HFFc6 (cell line): ENCODE data around the gene DNAJC16. TPM values are rescaled to one million over a fixed set of nuclear protein-coding genes. Genes with fewer than 3 reads are reported as not detected.

Source experiments
- DNase-seq: peaks from one replicate; pipeline ENCODE4 v3.0.0-alpha.2; 2018
- H3K27ac Mint-ChIP-seq: 2 replicates; pipeline ENCODE4 v1.8.0; 2020; ENCODE audit warnings: mild to moderate bottlenecking, mixed read lengths
- H3K27me3 Mint-ChIP-seq: 2 replicates; pipeline ENCODE4 v1.8.0; 2021; ENCODE audit warnings: mild to moderate bottlenecking, moderate library complexity, mixed read lengths; ENCODE audit not compliant: insufficient read depth
- H3K36me3 Mint-ChIP-seq: 2 replicates; pipeline ENCODE4 v1.8.0; 2021; ENCODE audit warnings: low read depth, mixed read lengths
- H3K4me1 Mint-ChIP-seq: 2 replicates; pipeline ENCODE4 v1.8.0; 2020; ENCODE audit warnings: low read depth, mixed read lengths
- H3K4me3 Mint-ChIP-seq: 2 replicates; pipeline ENCODE4 v1.8.0; 2020; ENCODE audit warnings: mild to moderate bottlenecking, moderate library complexity, mixed read lengths
- H3K9me3 Mint-ChIP-seq: 2 replicates; pipeline ENCODE4 v1.8.0; 2020; ENCODE audit warnings: mild to moderate bottlenecking, mixed read lengths
- total RNA-seq, 6 experiments: library from RNA; stranded (reverse); fragmentation: NEBNext Ultra II Directional; extraction: Animal tissue kit (Norgen Biotek cat#: 25700); gene quantifications; 2 replicates in 1 of 6; 3 replicates in 5 of 6; pipeline ENCODE4 v1.2.3, GENCODE V29; 2021
- TF ChIP-seq, protein P1 (sequence below): fragments of 200-600 bp; sonication (generic); IDR thresholded peaks from 2 replicates; pipeline ENCODE4 v1.5.0; 2021; ENCODE audit warnings: antibody characterized with exemption, mild to moderate bottlenecking

DNAJC16 gene
- total RNA-seq, 6 experiments from 2014 or later: 21.5 to 26.5 (median 22.8) TPM

DNA sequence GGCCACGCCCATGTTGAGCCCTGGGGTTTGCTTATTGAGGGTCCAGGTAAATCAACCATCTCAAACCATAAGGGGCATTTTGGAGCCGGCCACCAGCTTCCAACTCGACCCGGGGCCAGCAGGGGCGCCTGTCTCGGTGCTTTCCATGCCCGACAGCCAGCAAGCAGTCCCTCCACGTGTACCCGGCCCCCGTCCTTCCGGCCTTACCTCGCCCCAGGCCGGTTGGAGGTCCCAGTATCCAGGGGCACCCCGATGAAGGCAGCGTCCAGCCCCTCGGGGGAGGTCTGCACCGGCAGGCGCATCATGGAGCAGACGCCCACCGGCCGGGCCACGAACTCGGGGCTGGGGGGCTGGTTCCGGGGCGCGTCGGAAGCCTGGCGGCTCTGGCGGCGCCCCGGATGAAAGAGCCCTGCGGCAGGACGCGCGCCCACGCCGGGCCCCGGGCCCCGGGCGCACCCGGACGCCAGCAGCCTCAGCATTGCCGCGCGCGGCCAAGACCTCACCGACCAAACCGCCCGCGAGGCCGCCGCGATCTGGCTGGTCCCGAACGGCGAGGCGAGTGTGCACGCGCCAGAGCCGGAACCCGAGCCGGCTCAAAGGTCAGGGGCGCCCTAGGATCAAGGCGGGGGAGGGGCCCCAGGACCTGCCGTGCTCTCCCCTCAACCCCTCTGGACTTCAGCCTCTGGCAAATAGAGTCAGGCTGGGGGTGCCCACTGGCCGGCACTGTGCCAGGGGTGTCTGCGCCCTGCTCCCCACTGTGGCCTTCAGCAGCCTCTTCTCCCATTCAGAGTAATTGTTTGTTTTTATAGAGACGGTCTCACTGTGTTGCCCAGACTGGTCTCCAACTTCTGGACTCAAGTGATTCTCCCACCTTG lies 58.1 kb downstream of the DNAJC16 start, which contains the start of gene AGMAT:
Gene AGMAT (minus strand): TSS at position 563 of the 875 bp plus-strand sequence. CDS start 84 bp downstream, at position 479.
- DNase-seq: no peak
- H3K27me3 Mint-ChIP-seq: peaks cover 9% of the 10 kb centered on the region
- TF ChIP-seq, protein P1, sequence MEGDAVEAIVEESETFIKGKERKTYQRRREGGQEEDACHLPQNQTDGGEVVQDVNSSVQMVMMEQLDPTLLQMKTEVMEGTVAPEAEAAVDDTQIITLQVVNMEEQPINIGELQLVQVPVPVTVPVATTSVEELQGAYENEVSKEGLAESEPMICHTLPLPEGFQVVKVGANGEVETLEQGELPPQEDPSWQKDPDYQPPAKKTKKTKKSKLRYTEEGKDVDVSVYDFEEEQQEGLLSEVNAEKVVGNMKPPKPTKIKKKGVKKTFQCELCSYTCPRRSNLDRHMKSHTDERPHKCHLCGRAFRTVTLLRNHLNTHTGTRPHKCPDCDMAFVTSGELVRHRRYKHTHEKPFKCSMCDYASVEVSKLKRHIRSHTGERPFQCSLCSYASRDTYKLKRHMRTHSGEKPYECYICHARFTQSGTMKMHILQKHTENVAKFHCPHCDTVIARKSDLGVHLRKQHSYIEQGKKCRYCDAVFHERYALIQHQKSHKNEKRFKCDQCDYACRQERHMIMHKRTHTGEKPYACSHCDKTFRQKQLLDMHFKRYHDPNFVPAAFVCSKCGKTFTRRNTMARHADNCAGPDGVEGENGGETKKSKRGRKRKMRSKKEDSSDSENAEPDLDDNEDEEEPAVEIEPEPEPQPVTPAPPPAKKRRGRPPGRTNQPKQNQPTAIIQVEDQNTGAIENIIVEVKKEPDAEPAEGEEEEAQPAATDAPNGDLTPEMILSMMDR: peak; percentile 43; the same call in 1 of the 2 replicates
- no peak within 1 kb of the TSS for H3K4me3 Mint-ChIP-seq
- H3K27ac Mint-ChIP-seq: no peak within 1 kb of the TSS
- H3K36me3 Mint-ChIP-seq: no peaks in the 10 kb centered on the region; the same call in 1 of the 2 replicates
- H3K9me3 Mint-ChIP-seq: peaks cover 7% of the 10 kb centered on the region; the same call in 1 of the 2 replicates
- H3K4me1 Mint-ChIP-seq: no peaks in the 10 kb centered on the region

DNA sequence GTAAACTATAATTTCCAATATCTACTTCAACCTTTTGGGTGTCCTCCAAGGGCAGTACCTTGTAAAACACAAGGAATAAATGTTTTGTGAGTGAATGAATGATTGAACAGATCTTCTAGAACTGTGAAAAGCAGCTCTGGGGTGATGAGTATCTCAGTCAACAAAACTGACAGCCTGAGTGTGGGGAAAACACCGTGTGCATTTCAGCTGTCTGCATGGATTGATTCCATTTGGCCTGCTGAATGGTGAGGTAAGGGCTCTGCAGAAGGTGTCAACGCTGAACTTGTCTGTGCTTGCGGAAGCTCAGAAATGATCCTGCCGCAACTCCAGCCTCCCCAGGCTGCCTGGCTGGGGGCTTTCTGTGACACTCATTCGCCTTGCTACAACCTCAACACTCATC lies 65.6 kb downstream of the DNAJC16 start:
- Mint-ChIP-seq H3K9me3 (peaks cover 7% of the 10 kb centered on the region; the same call in 1 of the 2 replicates), H3K27ac (no peak overlapping the region), H3K4me1 (peaks cover 8% of the 10 kb centered on the region), H3K27me3 (peaks cover 5% of the 10 kb centered on the region; the same call in 1 of the 2 replicates), H3K36me3 (no peaks in the 10 kb centered on the region; the same call in 1 of the 2 replicates), H3K4me3 (no peak overlapping the region)
- TF ChIP-seq, protein P1: no peak
- DNase-seq: no peak

DNA sequence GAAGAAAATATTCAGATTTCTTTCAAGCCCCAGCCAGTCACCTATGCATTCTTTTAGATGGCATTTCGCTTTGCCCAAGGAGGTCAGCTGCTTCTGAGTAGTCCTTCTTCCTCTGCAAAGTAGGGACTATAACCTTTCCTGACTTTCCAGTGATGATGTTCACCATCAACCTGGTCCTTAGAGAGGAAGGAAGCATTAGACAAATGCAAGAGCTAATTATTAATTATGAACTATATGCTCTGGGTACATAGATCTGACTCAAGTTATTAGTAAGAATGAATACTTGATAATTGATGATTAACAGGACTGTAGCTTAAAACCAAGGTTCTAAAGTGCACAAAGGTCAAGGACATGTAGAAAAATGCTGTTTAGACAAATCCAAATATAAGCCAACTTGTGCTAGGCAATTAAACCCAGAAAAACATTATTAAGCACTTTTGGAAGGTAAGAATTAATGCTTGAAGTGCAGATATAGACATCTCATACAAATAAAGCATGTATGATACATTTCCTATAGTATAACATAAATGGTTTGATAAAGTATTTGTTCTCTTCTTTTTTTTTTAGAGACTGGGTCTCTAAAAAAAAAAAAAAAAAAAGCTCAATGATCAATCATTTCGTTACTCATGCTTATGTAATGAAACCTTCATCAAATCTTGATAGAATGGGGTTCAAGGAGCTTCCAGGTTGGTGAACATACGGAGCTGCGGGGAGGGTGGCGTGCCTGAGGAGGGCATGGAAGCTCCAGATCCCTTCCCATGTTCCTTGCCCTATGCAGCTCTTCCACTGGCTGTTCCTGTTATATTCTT lies 69.4 kb downstream of the DNAJC16 start:
- Mint-ChIP-seq H3K9me3 (no peaks in the 10 kb centered on the region), H3K27ac (no peak overlapping the region), H3K27me3 (peaks cover 6% of the 10 kb centered on the region; the same call in 1 of the 2 replicates), H3K36me3 (no peaks in the 10 kb centered on the region), H3K4me3 (no peak overlapping the region), H3K4me1 (peaks cover 8% of the 10 kb centered on the region)
- TF ChIP-seq, protein P1: no peak
- no peak for DNase-seq

DNA sequence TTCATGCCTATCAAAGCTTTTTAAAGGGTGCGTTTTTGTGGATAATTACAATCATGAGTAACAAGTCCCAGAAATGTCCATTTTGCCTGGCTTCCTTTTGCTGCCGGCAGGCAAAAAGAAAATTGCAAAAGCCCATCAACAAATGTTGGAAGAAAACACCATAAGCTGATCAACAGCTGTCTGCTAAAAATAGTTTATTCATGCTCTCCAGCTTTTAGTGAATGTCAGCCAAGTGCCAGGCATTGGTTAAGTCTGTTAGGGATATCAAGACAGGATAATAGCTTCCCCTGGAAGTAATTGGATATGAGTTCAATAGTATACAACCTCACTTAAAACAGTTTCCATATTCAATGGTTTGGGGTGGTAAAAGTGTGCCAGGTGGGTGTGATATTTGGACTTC lies 71.8 kb downstream of the DNAJC16 start:
- Mint-ChIP-seq H3K27ac (no peak overlapping the region), H3K9me3 (no peaks in the 10 kb centered on the region; the same call in 1 of the 2 replicates), H3K4me1 (peaks cover 16% of the 10 kb centered on the region), H3K27me3 (peaks cover 6% of the 10 kb centered on the region; the same call in 1 of the 2 replicates), H3K36me3 (no peaks in the 10 kb centered on the region; the same call in 1 of the 2 replicates), H3K4me3 (no peak overlapping the region)
- no peak for DNase-seq
- TF ChIP-seq, protein P1: no peak
